Measurements from ENCODE around the gene PHYKPL.

PHYKPL gene

GRCh38 chr5:178232124-178232919 is at the start of gene PHYKPL:
TSS of gene PHYKPL (minus strand) at chr5:178232802. CDS start at chr5:178232550, 252 bp downstream.
- peaks cover 57% of the 10 kb centered on the region for H3K4me1 Mint-ChIP-seq
- ATAC-seq (replicated peaks; ENCODE audit: extremely low read depth, poor library complexity, severe bottlenecking) (peak; percentile 74), DNase-seq (ENCODE audit: low spot score in 2 of 2) (peak in 1 of 2 donors; percentile 36)
- peak within 1 kb of the TSS; percentile 76 for H3K4me3 Mint-ChIP-seq
- H3K27me3 Mint-ChIP-seq, result no peaks in the 10 kb centered on the region
- H3K36me3 Mint-ChIP-seq (ENCODE audit: insufficient read depth), result peaks cover 32% of the 10 kb centered on the region
- peak within 1 kb of the TSS; percentile 76 for H3K27ac Mint-ChIP-seq (ENCODE audit: low read depth)
- H3K9me3 Mint-ChIP-seq, result no peaks in the 10 kb centered on the region

- Mint-ChIP-seq H3K27ac (ENCODE audit: low read depth) (no peak overlapping the region), H3K4me1 (peaks cover 5% of the 10 kb centered on the region), H3K36me3 (ENCODE audit: insufficient read depth) (no peaks in the 10 kb centered on the region), H3K9me3 (peaks cover 13% of the 10 kb centered on the region), H3K27me3 (peaks cover 33% of the 10 kb centered on the region), H3K4me3 (no peak overlapping the region)
- DNase-seq (ENCODE audit: low spot score in 2 of 2) (no peak), ATAC-seq (replicated peaks; ENCODE audit: extremely low read depth, poor library complexity, severe bottlenecking) (no peak)
Observed at GRCh38 chr5:178282391-178282790, 49.8 kb upstream of the PHYKPL start.

GRCh38 chr5:178281331-178281730 is 48.7 kb upstream of the PHYKPL start:
- Mint-ChIP-seq H3K27ac (ENCODE audit: low read depth) (no peak overlapping the region), H3K27me3 (peaks cover 32% of the 10 kb centered on the region), H3K4me3 (no peak overlapping the region), H3K36me3 (ENCODE audit: insufficient read depth) (no peaks in the 10 kb centered on the region), H3K9me3 (peaks cover 13% of the 10 kb centered on the region), H3K4me1 (peaks cover 5% of the 10 kb centered on the region)
- ATAC-seq (replicated peaks; ENCODE audit: extremely low read depth, poor library complexity, severe bottlenecking) (no peak), DNase-seq (ENCODE audit: low spot score in 2 of 2) (no peak)

- Mint-ChIP-seq H3K27ac (ENCODE audit: low read depth) (no peak overlapping the region), H3K4me1 (peaks cover 5% of the 10 kb centered on the region), H3K27me3 (peaks cover 38% of the 10 kb centered on the region), H3K9me3 (peaks cover 13% of the 10 kb centered on the region), H3K36me3 (ENCODE audit: insufficient read depth) (no peaks in the 10 kb centered on the region), H3K4me3 (no peak overlapping the region)
- DNase-seq (ENCODE audit: low spot score in 2 of 2) (no peak), ATAC-seq (replicated peaks; ENCODE audit: extremely low read depth, poor library complexity, severe bottlenecking) (no peak)
Observed at GRCh38 chr5:178280631-178281030, 48.0 kb upstream of the PHYKPL start.

GRCh38 chr5:178279723-178280438 is 47.3 kb upstream of the PHYKPL start:
- Mint-ChIP-seq H3K36me3 (ENCODE audit: insufficient read depth) (no peaks in the 10 kb centered on the region), H3K27me3 (peaks cover 41% of the 10 kb centered on the region), H3K27ac (ENCODE audit: low read depth) (no peak overlapping the region), H3K9me3 (peaks cover 13% of the 10 kb centered on the region), H3K4me3 (no peak overlapping the region), H3K4me1 (peaks cover 5% of the 10 kb centered on the region)
- peak in 1 of 2 donors; percentile 44 for DNase-seq (ENCODE audit: low spot score in 2 of 2)
- no peak for ATAC-seq (replicated peaks; ENCODE audit: extremely low read depth, poor library complexity, severe bottlenecking)

GRCh38 chr5:178279026-178279722 is 46.6 kb upstream of the PHYKPL start:
- no peak overlapping the region for H3K4me3 Mint-ChIP-seq
- DNase-seq (ENCODE audit: low spot score in 2 of 2) (no peak), ATAC-seq (replicated peaks; ENCODE audit: extremely low read depth, poor library complexity, severe bottlenecking) (no peak)
- peaks cover 12% of the 10 kb centered on the region for H3K9me3 Mint-ChIP-seq
- H3K36me3 Mint-ChIP-seq (ENCODE audit: insufficient read depth), result peaks cover under 1% of the 10 kb centered on the region
- no peak overlapping the region for H3K27ac Mint-ChIP-seq (ENCODE audit: low read depth)
- peaks cover 5% of the 10 kb centered on the region for H3K4me1 Mint-ChIP-seq
- H3K27me3 Mint-ChIP-seq, result peaks cover 41% of the 10 kb centered on the region

- Mint-ChIP-seq H3K9me3 (peaks cover 5% of the 10 kb centered on the region), H3K4me1 (peaks cover 5% of the 10 kb centered on the region), H3K27ac (ENCODE audit: low read depth) (no peak overlapping the region), H3K4me3 (no peak overlapping the region), H3K36me3 (ENCODE audit: insufficient read depth) (peaks cover 3% of the 10 kb centered on the region), H3K27me3 (peaks cover 41% of the 10 kb centered on the region)
- ATAC-seq (replicated peaks; ENCODE audit: extremely low read depth, poor library complexity, severe bottlenecking), result no peak
- no peak for DNase-seq (ENCODE audit: low spot score in 2 of 2)
Observed at GRCh38 chr5:178278358-178279023, 45.9 kb upstream of the PHYKPL start.

- ATAC-seq (replicated peaks; ENCODE audit: extremely low read depth, poor library complexity, severe bottlenecking) (no peak), DNase-seq (ENCODE audit: low spot score in 2 of 2) (no peak)
- Mint-ChIP-seq H3K27me3 (peaks cover 41% of the 10 kb centered on the region), H3K4me1 (peaks cover 5% of the 10 kb centered on the region), H3K27ac (ENCODE audit: low read depth) (no peak overlapping the region), H3K36me3 (ENCODE audit: insufficient read depth) (peaks cover 3% of the 10 kb centered on the region), H3K9me3 (no peaks in the 10 kb centered on the region), H3K4me3 (no peak overlapping the region)
Observed at GRCh38 chr5:178277866-178278265, 45.3 kb upstream of the PHYKPL start.

GRCh38 chr5:178277346-178277745 is 44.7 kb upstream of the PHYKPL start:
- Mint-ChIP-seq H3K36me3 (ENCODE audit: insufficient read depth) (peaks cover 3% of the 10 kb centered on the region), H3K27ac (ENCODE audit: low read depth) (no peak overlapping the region), H3K27me3 (peaks cover 41% of the 10 kb centered on the region), H3K4me1 (peaks cover 5% of the 10 kb centered on the region), H3K4me3 (no peak overlapping the region), H3K9me3 (no peaks in the 10 kb centered on the region)
- ATAC-seq (replicated peaks; ENCODE audit: extremely low read depth, poor library complexity, severe bottlenecking) (no peak), DNase-seq (ENCODE audit: low spot score in 2 of 2) (no peak)

GRCh38 chr5:178274781-178275537 is 42.4 kb upstream of the PHYKPL start:
- DNase-seq (ENCODE audit: low spot score in 2 of 2) (no peak), ATAC-seq (replicated peaks; ENCODE audit: extremely low read depth, poor library complexity, severe bottlenecking) (no peak)
- peaks cover 33% of the 10 kb centered on the region for H3K27me3 Mint-ChIP-seq
- H3K9me3 Mint-ChIP-seq, result no peaks in the 10 kb centered on the region
- H3K4me1 Mint-ChIP-seq, result peaks cover 4% of the 10 kb centered on the region
- no peak overlapping the region for H3K4me3 Mint-ChIP-seq
- no peak overlapping the region for H3K27ac Mint-ChIP-seq (ENCODE audit: low read depth)
- H3K36me3 Mint-ChIP-seq (ENCODE audit: insufficient read depth), result peaks cover 3% of the 10 kb centered on the region

- DNase-seq (ENCODE audit: low spot score in 2 of 2) (no peak), ATAC-seq (replicated peaks; ENCODE audit: extremely low read depth, poor library complexity, severe bottlenecking) (no peak)
- Mint-ChIP-seq H3K4me1 (no peaks in the 10 kb centered on the region), H3K9me3 (no peaks in the 10 kb centered on the region), H3K4me3 (no peak overlapping the region), H3K27ac (ENCODE audit: low read depth) (no peak overlapping the region), H3K27me3 (peaks cover 22% of the 10 kb centered on the region), H3K36me3 (ENCODE audit: insufficient read depth) (peaks cover 3% of the 10 kb centered on the region)
Observed at GRCh38 chr5:178273665-178274541, 41.3 kb upstream of the PHYKPL start.
